Uterus (tissue), 2 donors: ENCODE results near the gene FGFR2.

Source experiments
- POLR2A ChIP-seq, 2 donors: fragments of 450-650 bp; IDR thresholded peaks; one replicate each; pipeline ENCODE4 v1.6.1; 2016; ENCODE audit warnings: antibody characterized with exemption in 2 of 2, mild to moderate bottlenecking in 1 of 2, moderate library complexity in 1 of 2
- TF ChIP-seq, protein P1 (sequence below), 4 experiments: fragments of 200-600 bp in 2 of 4; fragments of 450-650 bp in 2 of 4; sonication (generic) in 2 of 4; IDR thresholded peaks; one replicate each; pipeline ENCODE4 v1.5.1; 2016 to 2019; ENCODE audit warnings: antibody characterized with exemption in 4 of 4, mild to moderate bottlenecking in 2 of 4, moderate library complexity in 1 of 4

- TF ChIP-seq, protein P1, sequence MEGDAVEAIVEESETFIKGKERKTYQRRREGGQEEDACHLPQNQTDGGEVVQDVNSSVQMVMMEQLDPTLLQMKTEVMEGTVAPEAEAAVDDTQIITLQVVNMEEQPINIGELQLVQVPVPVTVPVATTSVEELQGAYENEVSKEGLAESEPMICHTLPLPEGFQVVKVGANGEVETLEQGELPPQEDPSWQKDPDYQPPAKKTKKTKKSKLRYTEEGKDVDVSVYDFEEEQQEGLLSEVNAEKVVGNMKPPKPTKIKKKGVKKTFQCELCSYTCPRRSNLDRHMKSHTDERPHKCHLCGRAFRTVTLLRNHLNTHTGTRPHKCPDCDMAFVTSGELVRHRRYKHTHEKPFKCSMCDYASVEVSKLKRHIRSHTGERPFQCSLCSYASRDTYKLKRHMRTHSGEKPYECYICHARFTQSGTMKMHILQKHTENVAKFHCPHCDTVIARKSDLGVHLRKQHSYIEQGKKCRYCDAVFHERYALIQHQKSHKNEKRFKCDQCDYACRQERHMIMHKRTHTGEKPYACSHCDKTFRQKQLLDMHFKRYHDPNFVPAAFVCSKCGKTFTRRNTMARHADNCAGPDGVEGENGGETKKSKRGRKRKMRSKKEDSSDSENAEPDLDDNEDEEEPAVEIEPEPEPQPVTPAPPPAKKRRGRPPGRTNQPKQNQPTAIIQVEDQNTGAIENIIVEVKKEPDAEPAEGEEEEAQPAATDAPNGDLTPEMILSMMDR (IDR thresholded peaks at IDR 0.05), result no peak
- no peak for TF ChIP-seq POLR2A (IDR thresholded peaks at IDR 0.05)
Observed at GRCh38 chr10:121551210-121551885, 46.9 kb downstream of the FGFR2 start.
